ENCODE data around the gene CLTB. TPM values are rescaled to one million over a fixed set of nuclear protein-coding genes. Genes with fewer than 3 reads are reported as not detected.

CLTB gene
- total RNA-seq, 1 donor from 2014 or later: 117 TPM

- H3K9me3 ChIP-seq (ENCODE audit: insufficient read depth, low read depth, low read length): peaks cover 3% of the 10 kb centered on the region
- no peak overlapping the region for H2AFZ ChIP-seq (ENCODE audit: low read depth, low read length)
- TF ChIP-seq CTCF (IDR thresholded peaks at IDR 0.05; ENCODE audit: insufficient read depth, low read depth, low read length): no peak
- TF ChIP-seq EZH2 (IDR thresholded peaks at IDR 0.05; ENCODE audit: insufficient read depth, low read length): no peak
- H3K4me3 ChIP-seq (ENCODE audit: insufficient read depth, low read depth, low read length): no peak overlapping the region
- Mint-ChIP-seq H3K4me1 (ENCODE audit: low read depth, unreplicated experiment) (peaks cover 2% of the 10 kb centered on the region), H3K9me3 (ENCODE audit: unreplicated experiment) (peaks cover 19% of the 10 kb centered on the region), H3K27ac (ENCODE audit: unreplicated experiment) (no peak overlapping the region), H3K36me3 (ENCODE audit: low read depth, unreplicated experiment) (no peaks in the 10 kb centered on the region), H3K4me3 (ENCODE audit: unreplicated experiment) (no peak overlapping the region), H3K27me3 (ENCODE audit: low read depth, unreplicated experiment) (peaks cover 10% of the 10 kb centered on the region)
- no peaks in the 10 kb centered on the region for H3K4me1 ChIP-seq (ENCODE audit: insufficient read depth, low read length)
- H3K9ac ChIP-seq (ENCODE audit: low read length): no peak overlapping the region
- DNase-seq (ENCODE audit: low read depth) (no peak), FAIRE-seq (no peak)
- no peak overlapping the region for H3K4me2 ChIP-seq (ENCODE audit: low read length)
- no peaks in the 10 kb centered on the region for H3K79me2 ChIP-seq (ENCODE audit: insufficient read depth, low read length)
- no peaks in the 10 kb centered on the region for H3K36me3 ChIP-seq (ENCODE audit: insufficient read depth, low read length)
- peaks cover 6% of the 10 kb centered on the region for H3K27me3 ChIP-seq (ENCODE audit: insufficient read depth, low read length)
- no peaks in the 10 kb centered on the region for H4K20me1 ChIP-seq (ENCODE audit: insufficient read depth, low read length)
- H3K27ac ChIP-seq (ENCODE audit: low read depth, low read length): no peak overlapping the region
Measured at GRCh38 chr5:176424181-176424580, 7.8 kb upstream of the CLTB start.

- FAIRE-seq (no peak), DNase-seq (ENCODE audit: low read depth) (no peak)
- H3K27ac Mint-ChIP-seq (ENCODE audit: unreplicated experiment): no peak overlapping the region
- no peak overlapping the region for H3K4me3 ChIP-seq (ENCODE audit: insufficient read depth, low read depth, low read length)
- peaks cover 3% of the 10 kb centered on the region for H3K9me3 ChIP-seq (ENCODE audit: insufficient read depth, low read depth, low read length)
- H3K4me3 Mint-ChIP-seq (ENCODE audit: unreplicated experiment): no peak overlapping the region
- H3K4me1 ChIP-seq (ENCODE audit: insufficient read depth, low read length): peaks cover 7% of the 10 kb centered on the region
- no peaks in the 10 kb centered on the region for H3K36me3 Mint-ChIP-seq (ENCODE audit: low read depth, unreplicated experiment)
- H3K9ac ChIP-seq (ENCODE audit: low read length): no peak overlapping the region
- no peak overlapping the region for H3K4me2 ChIP-seq (ENCODE audit: low read length)
- peaks cover 19% of the 10 kb centered on the region for H3K9me3 Mint-ChIP-seq (ENCODE audit: unreplicated experiment)
- no peak overlapping the region for H3K27ac ChIP-seq (ENCODE audit: low read depth, low read length)
- no peaks in the 10 kb centered on the region for H4K20me1 ChIP-seq (ENCODE audit: insufficient read depth, low read length)
- peaks cover 2% of the 10 kb centered on the region for H3K79me2 ChIP-seq (ENCODE audit: insufficient read depth, low read length)
- H3K4me1 Mint-ChIP-seq (ENCODE audit: low read depth, unreplicated experiment): peaks cover 11% of the 10 kb centered on the region
- no peak overlapping the region for H2AFZ ChIP-seq (ENCODE audit: low read depth, low read length)
- TF ChIP-seq EZH2 (IDR thresholded peaks at IDR 0.05; ENCODE audit: insufficient read depth, low read length) (no peak), CTCF (IDR thresholded peaks at IDR 0.05; ENCODE audit: insufficient read depth, low read depth, low read length) (no peak)
- H3K27me3 ChIP-seq (ENCODE audit: insufficient read depth, low read length): peaks cover 8% of the 10 kb centered on the region
- no peaks in the 10 kb centered on the region for H3K36me3 ChIP-seq (ENCODE audit: insufficient read depth, low read length)
- peaks cover 10% of the 10 kb centered on the region for H3K27me3 Mint-ChIP-seq (ENCODE audit: low read depth, unreplicated experiment)
Measured at GRCh38 chr5:176420972-176421544, 4.7 kb upstream of the CLTB start.

DNA sequence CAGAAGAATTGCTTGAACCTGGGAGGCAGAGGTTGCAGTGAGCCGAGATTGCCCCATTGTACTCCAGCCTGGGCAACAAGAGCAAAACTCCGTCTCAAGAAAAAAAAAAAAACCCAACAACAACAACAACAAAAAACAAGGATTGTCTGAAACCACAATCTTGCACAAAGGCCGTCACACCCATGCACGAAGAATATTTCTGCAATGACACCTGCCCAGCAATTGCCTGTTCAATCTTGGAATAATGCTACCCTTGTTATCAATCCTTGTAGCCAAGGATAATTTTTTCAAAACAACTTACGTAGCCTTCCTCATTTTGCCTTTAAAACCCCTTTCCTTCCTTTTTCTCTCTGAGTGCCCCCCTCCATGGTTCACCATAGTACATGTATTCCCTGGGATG, 3.7 kb upstream of the CLTB start:
- Mint-ChIP-seq H3K36me3 (ENCODE audit: low read depth, unreplicated experiment) (no peaks in the 10 kb centered on the region), H3K27ac (ENCODE audit: unreplicated experiment) (no peak overlapping the region), H3K27me3 (ENCODE audit: low read depth, unreplicated experiment) (peaks cover 10% of the 10 kb centered on the region), H3K9me3 (ENCODE audit: unreplicated experiment) (peaks cover 19% of the 10 kb centered on the region), H3K4me3 (ENCODE audit: unreplicated experiment) (no peak overlapping the region), H3K4me1 (ENCODE audit: low read depth, unreplicated experiment) (peaks cover 11% of the 10 kb centered on the region)
- H3K79me2 ChIP-seq (ENCODE audit: insufficient read depth, low read length): peaks cover 12% of the 10 kb centered on the region
- H3K27me3 ChIP-seq (ENCODE audit: insufficient read depth, low read length): peaks cover 8% of the 10 kb centered on the region
- peaks cover 3% of the 10 kb centered on the region for H3K9me3 ChIP-seq (ENCODE audit: insufficient read depth, low read depth, low read length)
- TF ChIP-seq EZH2 (IDR thresholded peaks at IDR 0.05; ENCODE audit: insufficient read depth, low read length) (no peak), CTCF (IDR thresholded peaks at IDR 0.05; ENCODE audit: insufficient read depth, low read depth, low read length) (no peak)
- FAIRE-seq: no peak
- no peak for DNase-seq (ENCODE audit: low read depth)
- peaks cover 11% of the 10 kb centered on the region for H3K4me1 ChIP-seq (ENCODE audit: insufficient read depth, low read length)
- H3K9ac ChIP-seq (ENCODE audit: low read length): no peak overlapping the region
- no peak overlapping the region for H3K4me2 ChIP-seq (ENCODE audit: low read length)
- no peak overlapping the region for H2AFZ ChIP-seq (ENCODE audit: low read depth, low read length)
- peaks cover 7% of the 10 kb centered on the region for H4K20me1 ChIP-seq (ENCODE audit: insufficient read depth, low read length)
- H3K27ac ChIP-seq (ENCODE audit: low read depth, low read length): no peak overlapping the region
- H3K36me3 ChIP-seq (ENCODE audit: insufficient read depth, low read length): no peaks in the 10 kb centered on the region
- no peak overlapping the region for H3K4me3 ChIP-seq (ENCODE audit: insufficient read depth, low read depth, low read length)
